ENCODE results near the gene LRRC74A.

The LRRC74A gene

GRCh38 chr14:76866456-76866855 lies 40.2 kb downstream of the LRRC74A start:
- H3K79me2 ChIP-seq (ENCODE audit: control insufficient read depth, low read length) = no peaks in the 10 kb centered on the region
- peaks cover 12% of the 10 kb centered on the region for H3K4me1 ChIP-seq (ENCODE audit: control insufficient read depth, low read length)
- no peaks in the 10 kb centered on the region for H3F3A ChIP-seq (ENCODE audit: control insufficient read depth, insufficient read depth)
- TF ChIP-seq CTCF (IDR thresholded peaks at IDR 0.05; ENCODE audit: low read depth, low read length, poor library complexity, severe bottlenecking) (no peak), EZH2phosphoT487 (IDR thresholded peaks at IDR 0.05; ENCODE audit: borderline replicate concordance, low read length) (no peak)
- peaks cover 35% of the 10 kb centered on the region for H3K27me3 ChIP-seq (ENCODE audit: control insufficient read depth, low read length)
- H3K9me3 ChIP-seq (ENCODE audit: control insufficient read depth, insufficient read depth, low read length) = no peaks in the 10 kb centered on the region
- H3K27ac ChIP-seq (ENCODE audit: low read depth, low read length) = no peak overlapping the region
- no peaks in the 10 kb centered on the region for H4K20me1 ChIP-seq (ENCODE audit: control insufficient read depth, insufficient read depth, low read depth, low read length)
- H3K4me2 ChIP-seq (ENCODE audit: low read length) = no peak overlapping the region
- no peaks in the 10 kb centered on the region for H3K36me3 ChIP-seq (ENCODE audit: control insufficient read depth, low read length)
- H3K9me2 ChIP-seq (replicated peaks; ENCODE audit: control insufficient read depth, low read length) = no peaks in the 10 kb centered on the region
- no peak overlapping the region for H3K4me3 ChIP-seq (ENCODE audit: low read length)

DNA sequence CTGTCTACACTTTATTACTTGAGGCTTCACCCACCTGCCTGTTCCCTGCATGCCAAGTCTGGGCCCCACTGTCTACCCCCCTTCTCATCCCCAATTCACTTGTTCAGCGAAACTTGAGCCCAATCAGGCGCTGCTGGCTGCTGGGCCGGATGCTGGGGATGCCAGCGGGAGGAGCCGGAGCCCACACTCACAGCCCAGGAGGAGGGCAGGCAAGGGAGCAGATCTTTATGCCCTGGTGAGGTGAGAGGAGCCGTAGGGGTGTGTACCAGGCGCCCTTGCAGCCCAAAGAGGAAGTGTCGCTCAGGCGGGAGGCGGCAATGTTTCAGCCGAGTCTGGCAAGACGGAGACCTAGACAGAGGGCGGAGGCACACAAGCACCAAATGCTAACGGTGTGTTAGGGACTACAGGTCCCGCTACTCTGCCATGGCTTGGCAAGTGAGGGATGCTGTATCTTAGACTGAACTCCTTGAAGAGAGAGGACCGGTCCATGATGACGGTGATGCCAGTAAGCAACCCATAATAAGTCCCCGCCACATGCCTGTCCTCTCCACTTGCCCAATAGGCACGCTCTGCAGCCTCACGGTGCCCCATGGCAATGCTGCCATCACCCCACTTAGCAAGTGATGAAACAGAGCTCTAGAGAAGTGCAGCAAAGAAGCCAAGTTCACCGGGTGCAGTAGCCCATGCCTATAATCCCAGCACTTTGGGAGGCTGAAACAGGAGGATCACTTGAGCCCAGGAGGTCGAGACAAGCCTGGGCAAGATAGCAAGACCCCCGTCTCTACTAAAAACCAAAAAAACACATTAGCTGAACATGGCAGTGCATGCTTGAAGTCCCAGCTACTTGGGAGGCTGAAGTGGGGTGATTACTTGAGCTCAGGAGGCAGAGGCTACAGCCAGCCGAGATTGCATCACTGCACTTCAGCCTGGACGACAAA lies 41.6 kb downstream of the LRRC74A start:
- Histone ChIP-seq H3K79me2 (ENCODE audit: control insufficient read depth, low read length) (no peaks in the 10 kb centered on the region), H3K36me3 (ENCODE audit: control insufficient read depth, low read length) (no peaks in the 10 kb centered on the region), H3K9me2 (replicated peaks; ENCODE audit: control insufficient read depth, low read length) (no peaks in the 10 kb centered on the region), H3K4me2 (ENCODE audit: low read length) (no peak overlapping the region), H3K27ac (ENCODE audit: low read depth, low read length) (no peak overlapping the region), H3K9me3 (ENCODE audit: control insufficient read depth, insufficient read depth, low read length) (no peaks in the 10 kb centered on the region), H4K20me1 (ENCODE audit: control insufficient read depth, insufficient read depth, low read depth, low read length) (no peaks in the 10 kb centered on the region), H3K4me3 (ENCODE audit: low read length) (no peak overlapping the region), H3K4me1 (ENCODE audit: control insufficient read depth, low read length) (peaks cover 12% of the 10 kb centered on the region), H3F3A (ENCODE audit: control insufficient read depth, insufficient read depth) (no peaks in the 10 kb centered on the region), H3K27me3 (ENCODE audit: control insufficient read depth, low read length) (peaks cover 35% of the 10 kb centered on the region)
- TF ChIP-seq EZH2phosphoT487 (IDR thresholded peaks at IDR 0.05; ENCODE audit: borderline replicate concordance, low read length) = no peak
- TF ChIP-seq CTCF (IDR thresholded peaks at IDR 0.05; ENCODE audit: low read depth, low read length, poor library complexity, severe bottlenecking) = no peak

GRCh38 chr14:76868454-76869170 lies 42.4 kb downstream of the LRRC74A start:
- Histone ChIP-seq H3K9me3 (ENCODE audit: control insufficient read depth, insufficient read depth, low read length) (no peaks in the 10 kb centered on the region), H3K4me3 (ENCODE audit: low read length) (no peak overlapping the region), H3K27ac (ENCODE audit: low read depth, low read length) (no peak overlapping the region), H3K79me2 (ENCODE audit: control insufficient read depth, low read length) (no peaks in the 10 kb centered on the region), H4K20me1 (ENCODE audit: control insufficient read depth, insufficient read depth, low read depth, low read length) (no peaks in the 10 kb centered on the region), H3K9me2 (replicated peaks; ENCODE audit: control insufficient read depth, low read length) (no peaks in the 10 kb centered on the region), H3K4me1 (ENCODE audit: control insufficient read depth, low read length) (peaks cover 12% of the 10 kb centered on the region), H3K4me2 (ENCODE audit: low read length) (no peak overlapping the region), H3F3A (ENCODE audit: control insufficient read depth, insufficient read depth) (no peaks in the 10 kb centered on the region), H3K27me3 (ENCODE audit: control insufficient read depth, low read length) (peaks cover 28% of the 10 kb centered on the region), H3K36me3 (ENCODE audit: control insufficient read depth, low read length) (no peaks in the 10 kb centered on the region)
- no peak for TF ChIP-seq CTCF (IDR thresholded peaks at IDR 0.05; ENCODE audit: low read depth, low read length, poor library complexity, severe bottlenecking)
- TF ChIP-seq EZH2phosphoT487 (IDR thresholded peaks at IDR 0.05; ENCODE audit: borderline replicate concordance, low read length) = no peak

All from DOHH2 (cell line).